NCI-H2227 treated with DMSO at 0.1 percent for 48 hours (cell line): ENCODE results near the gene HSD3B7.

Experiments
- DNase-seq: peaks from one replicate; lab custom pipeline; 2025; lab: John Stamatoyannopoulos, UW

HSD3B7 gene

GRCh38 chr16:30956601-30957455 is 28.2 kb upstream of the HSD3B7 start:
- peak; percentile 85 for DNase-seq

GRCh38 chr16:30957456-30958174 is 27.4 kb upstream of the HSD3B7 start, which contains the start of gene SETD1A:
SETD1A (plus strand) TSS chr16:30957754; CDS start chr16:30958732, 978 bp downstream.
- DNase-seq, result peak; percentile 91

- DNase-seq, result peak; percentile 67
Observed at GRCh38 chr16:30958175-30959079, 26.6 kb upstream of the HSD3B7 start.

- DNase-seq, result no peak
Observed at GRCh38 chr16:30961384-30961783, 23.6 kb upstream of the HSD3B7 start.

- no peak for DNase-seq
Observed at GRCh38 chr16:30963925-30964511, 21.0 kb upstream of the HSD3B7 start.

- DNase-seq, result no peak
Observed at GRCh38 chr16:30964574-30965226, 20.3 kb upstream of the HSD3B7 start.

GRCh38 chr16:30965436-30965835 is 19.6 kb upstream of the HSD3B7 start:
- no peak for DNase-seq

- no peak for DNase-seq
Observed at GRCh38 chr16:30966033-30966619, 18.9 kb upstream of the HSD3B7 start.

GRCh38 chr16:30967795-30968194 is 17.2 kb upstream of the HSD3B7 start:
- no peak for DNase-seq

GRCh38 chr16:30969246-30969842 is 15.7 kb upstream of the HSD3B7 start:
- no peak for DNase-seq

- no peak for DNase-seq
Observed at GRCh38 chr16:30971298-30971697, 13.7 kb upstream of the HSD3B7 start.

- DNase-seq, result no peak
Observed at GRCh38 chr16:30972872-30973271, 12.1 kb upstream of the HSD3B7 start.

- DNase-seq, result no peak
Observed at GRCh38 chr16:30974348-30974747, 10.7 kb upstream of the HSD3B7 start.

GRCh38 chr16:30976486-30976885 is 8.5 kb upstream of the HSD3B7 start:
- no peak for DNase-seq

GRCh38 chr16:30977502-30977901 is 7.5 kb upstream of the HSD3B7 start:
- DNase-seq, result no peak

- DNase-seq, result no peak
Observed at GRCh38 chr16:30979170-30980022, 5.6 kb upstream of the HSD3B7 start.

- no peak for DNase-seq
Observed at GRCh38 chr16:30980023-30980371, 5.0 kb upstream of the HSD3B7 start.

- DNase-seq, result no peak
Observed at GRCh38 chr16:30980434-30980833, 4.6 kb upstream of the HSD3B7 start.

- no peak for DNase-seq
Observed at GRCh38 chr16:30980959-30981358, 4.0 kb upstream of the HSD3B7 start.
